Cardiac fibroblast (primary cell): ENCODE measurements around the gene HMX3.

ENCODE experiments used
- DNase-seq, 2 donors: peaks; one replicate each; pipeline versions ENCODE4 v3.0.0 to v3.0.0-alpha.2; 2010; ENCODE audit warnings: low read depth in 2 of 2
- H3K4me3 ChIP-seq, 2 donors: replicated peaks in 1 of 2; 1 replicate in 1 of 2; 2 replicates in 1 of 2; pipeline ENCODE4 v1.5.1; 2011; ENCODE audit warnings: low read depth in 2 of 2, low read length in 2 of 2, mild to moderate bottlenecking in 2 of 2, moderate library complexity in 1 of 2
- TF ChIP-seq, protein P1 (sequence below): IDR thresholded peaks from one replicate; pipeline ENCODE4 v1.5.1; 2011; ENCODE audit warnings: low read depth, mild to moderate bottlenecking, low read length, inconsistent platforms

HMX3 gene

DNA sequence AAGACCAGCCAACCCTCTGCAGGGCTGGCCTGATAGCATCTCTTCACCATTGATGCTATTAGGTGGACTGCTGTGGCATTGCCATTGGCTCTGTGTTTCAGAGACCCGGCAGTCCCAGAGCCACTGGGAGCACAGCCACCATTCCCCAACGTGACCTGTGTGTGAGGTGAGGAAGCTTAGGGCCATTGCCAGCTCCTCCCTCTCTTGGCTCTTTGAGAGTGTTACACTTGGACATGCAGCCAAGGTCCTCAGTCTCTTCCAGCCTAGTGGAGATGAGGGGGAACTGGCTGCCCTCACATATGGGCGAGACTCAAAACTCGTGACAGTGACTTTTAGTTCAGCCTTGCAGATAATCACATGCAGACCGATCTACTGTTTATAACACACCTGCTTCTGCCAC, 39.3 kb upstream of the HMX3 start:
- DNase-seq: no peak
- TF ChIP-seq, protein P1, sequence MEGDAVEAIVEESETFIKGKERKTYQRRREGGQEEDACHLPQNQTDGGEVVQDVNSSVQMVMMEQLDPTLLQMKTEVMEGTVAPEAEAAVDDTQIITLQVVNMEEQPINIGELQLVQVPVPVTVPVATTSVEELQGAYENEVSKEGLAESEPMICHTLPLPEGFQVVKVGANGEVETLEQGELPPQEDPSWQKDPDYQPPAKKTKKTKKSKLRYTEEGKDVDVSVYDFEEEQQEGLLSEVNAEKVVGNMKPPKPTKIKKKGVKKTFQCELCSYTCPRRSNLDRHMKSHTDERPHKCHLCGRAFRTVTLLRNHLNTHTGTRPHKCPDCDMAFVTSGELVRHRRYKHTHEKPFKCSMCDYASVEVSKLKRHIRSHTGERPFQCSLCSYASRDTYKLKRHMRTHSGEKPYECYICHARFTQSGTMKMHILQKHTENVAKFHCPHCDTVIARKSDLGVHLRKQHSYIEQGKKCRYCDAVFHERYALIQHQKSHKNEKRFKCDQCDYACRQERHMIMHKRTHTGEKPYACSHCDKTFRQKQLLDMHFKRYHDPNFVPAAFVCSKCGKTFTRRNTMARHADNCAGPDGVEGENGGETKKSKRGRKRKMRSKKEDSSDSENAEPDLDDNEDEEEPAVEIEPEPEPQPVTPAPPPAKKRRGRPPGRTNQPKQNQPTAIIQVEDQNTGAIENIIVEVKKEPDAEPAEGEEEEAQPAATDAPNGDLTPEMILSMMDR: no peak
- no peak overlapping the region for H3K4me3 ChIP-seq

GRCh38 chr10:123097039-123097438, 38.7 kb upstream of the HMX3 start:
- TF ChIP-seq, protein P1: no peak
- no peak overlapping the region for H3K4me3 ChIP-seq
- DNase-seq: no peak

- H3K4me3 ChIP-seq: no peak overlapping the region
- TF ChIP-seq, protein P1: no peak
- no peak for DNase-seq
These were observed 35.6 kb upstream of the HMX3 start for GRCh38 chr10:123100030-123100762.

GRCh38 chr10:123101872-123102271, 33.9 kb upstream of the HMX3 start:
- no peak for DNase-seq
- TF ChIP-seq, protein P1: no peak
- no peak overlapping the region for H3K4me3 ChIP-seq

DNA sequence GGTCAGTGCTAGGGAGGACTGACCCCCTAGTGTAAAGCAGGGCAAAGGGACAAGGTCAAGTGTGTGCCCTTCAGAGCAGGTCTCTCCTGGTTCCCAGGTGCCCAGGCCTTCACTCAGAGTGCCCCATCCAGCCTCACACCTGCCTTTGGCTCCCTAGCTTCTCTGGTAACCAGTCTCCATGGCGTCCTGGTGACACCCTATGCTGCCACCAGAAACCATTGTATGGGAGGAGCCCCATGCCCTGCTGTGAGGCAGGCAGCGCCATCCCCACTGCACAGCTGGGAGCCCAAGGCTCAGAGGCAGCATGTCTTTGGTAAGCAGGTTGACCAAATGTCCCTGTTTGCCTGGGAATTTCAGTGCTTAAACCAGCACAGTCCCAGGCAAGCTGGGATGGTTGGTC, 33.1 kb upstream of the HMX3 start:
- DNase-seq: no peak
- TF ChIP-seq, protein P1: no peak
- H3K4me3 ChIP-seq: no peak overlapping the region

- TF ChIP-seq, protein P1: no peak
- DNase-seq: no peak
- no peak overlapping the region for H3K4me3 ChIP-seq
These were observed 31.8 kb upstream of the HMX3 start for GRCh38 chr10:123103944-123104343.

DNA sequence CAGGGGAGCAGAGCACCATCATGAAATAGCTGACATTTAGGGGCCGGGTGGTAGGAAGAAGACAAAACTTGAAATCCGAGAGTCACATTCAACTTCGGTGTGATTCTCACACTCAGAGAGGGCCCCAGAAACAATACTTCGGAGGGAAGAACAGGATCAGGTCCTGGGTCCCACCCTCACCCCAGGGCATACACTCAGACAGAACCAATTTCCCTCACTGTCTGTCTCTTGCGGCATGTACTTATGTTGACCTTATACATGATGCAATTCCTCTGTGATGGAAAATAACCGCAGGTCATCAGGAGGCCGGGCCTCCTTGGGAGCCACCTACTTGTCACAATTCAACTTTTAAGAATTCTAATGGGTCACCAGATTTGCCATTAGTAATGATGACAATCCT, 26.3 kb upstream of the HMX3 start:
- no peak overlapping the region for H3K4me3 ChIP-seq
- no peak for DNase-seq
- TF ChIP-seq, protein P1: no peak
